HepG2 (cell line): ENCODE data around the gene MED28. TPM values are rescaled to one million over a fixed set of nuclear protein-coding genes. Genes with fewer than 3 reads are reported as not detected.

Experiments used
- ADNP ChIP-seq: sonication (generic); formaldehyde crosslinking; IDR thresholded peaks from 2 replicates; pipeline ENCODE4 v1.4.0; 2020; ENCODE audit warnings: missing genetic modification reagents
- DNMT3B ChIP-seq: conservative IDR thresholded peaks from 2 replicates; pipeline ENCODE4 v1.6.1; 2016; ENCODE audit warnings: missing biosample characterization, control low read depth
- FOXK1 ChIP-seq: sonication (generic); formaldehyde crosslinking; IDR thresholded peaks from 2 replicates; pipeline ENCODE4 v1.4.0; 2020; ENCODE audit warnings: low read depth, missing genetic modification reagents, borderline replicate concordance
- FOXK2 ChIP-seq: fragments of 450-650 bp; IDR thresholded peaks from 2 replicates; pipeline ENCODE4 v1.6.1; 2016
- GATAD1 ChIP-seq: IDR thresholded peaks from 2 replicates; pipeline ENCODE4 v1.6.1; 2016; ENCODE audit warnings: missing genetic modification reagents, missing compliant biosample characterization
- GTF2F1 ChIP-seq: fragments of 150-350 bp; IDR thresholded peaks from 2 replicates; pipeline ENCODE4 v1.6.1; 2014; ENCODE audit warnings: low read length
- HDAC1 ChIP-seq: sonication (generic); formaldehyde crosslinking; IDR thresholded peaks from 2 replicates; pipeline ENCODE4 v1.5.1; 2020; ENCODE audit warnings: mild to moderate bottlenecking, missing genetic modification reagents
- HMG20A ChIP-seq: IDR thresholded peaks from 2 replicates; pipeline ENCODE4 v1.6.1; 2016; ENCODE audit warnings: borderline replicate concordance
- HNF1B ChIP-seq: sonication (generic); formaldehyde crosslinking; IDR thresholded peaks from 2 replicates; pipeline ENCODE4 v1.5.1; 2020; ENCODE audit warnings: mild to moderate bottlenecking, moderate library complexity, missing genetic modification reagents
- HNRNPLL ChIP-seq: fragments of 200-400 bp; formaldehyde crosslinking; IDR thresholded peaks from 2 replicates; pipeline ENCODE4 v1.6.1; 2017; ENCODE audit warnings: mild to moderate bottlenecking, low read depth, low read length; ENCODE audit not compliant: poor library complexity, severe bottlenecking
- KDM3A ChIP-seq: IDR thresholded peaks from 2 replicates; pipeline ENCODE4 v1.6.1; 2018; ENCODE audit warnings: low read depth, missing compliant biosample characterization
- MAZ ChIP-seq, 2 experiments: sonication (generic) in 1 of 2; formaldehyde crosslinking in 1 of 2; IDR thresholded peaks; 2 replicates each; pipeline versions ENCODE4 v1.5.0 to v1.6.1; 2012 to 2020; ENCODE audit warnings: low read depth in 2 of 2, mild to moderate bottlenecking in 2 of 2, borderline replicate concordance in 1 of 2, improper control_type of control experiment in 1 of 2, low read length in 1 of 2, missing genetic modification reagents in 1 of 2, moderate library complexity in 1 of 2
- NFE2L1 ChIP-seq: sonication (generic); formaldehyde crosslinking; IDR thresholded peaks from 2 replicates; pipeline ENCODE4 v1.4.0; 2020; ENCODE audit warnings: missing genetic modification reagents, mild to moderate bottlenecking, borderline replicate concordance
- RELA ChIP-seq: sonication (generic); formaldehyde crosslinking; IDR thresholded peaks from 2 replicates; pipeline ENCODE4 v1.4.0; 2020; ENCODE audit warnings: missing genetic modification reagents
- STAT5B ChIP-seq: sonication (generic); formaldehyde crosslinking; IDR thresholded peaks from 2 replicates; pipeline ENCODE4 v1.4.0; 2020; ENCODE audit warnings: missing genetic modification reagents
- TFE3 ChIP-seq: IDR thresholded peaks from 2 replicates; pipeline ENCODE4 v1.6.1; 2016
- ZNF280D ChIP-seq: sonication (generic); formaldehyde crosslinking; IDR thresholded peaks from 2 replicates; pipeline ENCODE4 v1.5.1; 2020; ENCODE audit warnings: mild to moderate bottlenecking, missing genetic modification reagents
- ZNF44 ChIP-seq: sonication (generic); formaldehyde crosslinking; IDR thresholded peaks from 2 replicates; pipeline ENCODE4 v1.5.1; 2020; ENCODE audit warnings: mild to moderate bottlenecking, missing genetic modification reagents
- ZNF558 ChIP-seq: sonication (generic); formaldehyde crosslinking; IDR thresholded peaks from 2 replicates; pipeline ENCODE4 v1.9.0; 2022; ENCODE audit warnings: mild to moderate bottlenecking, missing genetic modification reagents, borderline replicate concordance
- ZNF740 ChIP-seq: sonication (generic); formaldehyde crosslinking; IDR thresholded peaks from 2 replicates; pipeline ENCODE4 v1.4.0; 2020; ENCODE audit warnings: missing genetic modification reagents
- polyA plus RNA-seq, 8 experiments: library from polyadenylated mRNA; depleted of rRNA in 3 of 8; stranded (reverse) in 7 of 8; unstranded in 1 of 8; fragments of >200 nt; fragmentation: Illumina TruSeq in 4 of 8; extraction: Trizol in 4 of 8; gene quantifications; 2 replicates each; pipeline versions ENCODE4 v1.2.1 to v1.2.3, GENCODE V29; 2011 to 2016; ENCODE audit warnings: low read depth in 4 of 8, missing spikeins in 1 of 8, mixed read lengths in 1 of 8; ENCODE audit not compliant: insufficient read depth in 1 of 8
- total RNA-seq, 5 experiments: library from RNA; depleted of rRNA; stranded (reverse); fragments of >200 nt; fragmentation: Illumina TruSeq; extraction: Trizol; gene quantifications; 2 replicates each; pipeline ENCODE4 v1.2.3, GENCODE V29; 2016; ENCODE audit warnings: low read depth in 1 of 5
- TF ChIP-seq, protein P1 (sequence below): sonication (generic); formaldehyde crosslinking; conservative IDR thresholded peaks from 2 replicates; pipeline ENCODE4 v1.5.0; 2020; ENCODE audit warnings: missing genetic modification reagents

MED28 gene
- total and polyA plus RNA-seq, 2 of the 13 experiments (the other 11 are each of a cell fraction or from before 2014, with no cell fraction given): 41.3 to 65.7 TPM

DNA sequence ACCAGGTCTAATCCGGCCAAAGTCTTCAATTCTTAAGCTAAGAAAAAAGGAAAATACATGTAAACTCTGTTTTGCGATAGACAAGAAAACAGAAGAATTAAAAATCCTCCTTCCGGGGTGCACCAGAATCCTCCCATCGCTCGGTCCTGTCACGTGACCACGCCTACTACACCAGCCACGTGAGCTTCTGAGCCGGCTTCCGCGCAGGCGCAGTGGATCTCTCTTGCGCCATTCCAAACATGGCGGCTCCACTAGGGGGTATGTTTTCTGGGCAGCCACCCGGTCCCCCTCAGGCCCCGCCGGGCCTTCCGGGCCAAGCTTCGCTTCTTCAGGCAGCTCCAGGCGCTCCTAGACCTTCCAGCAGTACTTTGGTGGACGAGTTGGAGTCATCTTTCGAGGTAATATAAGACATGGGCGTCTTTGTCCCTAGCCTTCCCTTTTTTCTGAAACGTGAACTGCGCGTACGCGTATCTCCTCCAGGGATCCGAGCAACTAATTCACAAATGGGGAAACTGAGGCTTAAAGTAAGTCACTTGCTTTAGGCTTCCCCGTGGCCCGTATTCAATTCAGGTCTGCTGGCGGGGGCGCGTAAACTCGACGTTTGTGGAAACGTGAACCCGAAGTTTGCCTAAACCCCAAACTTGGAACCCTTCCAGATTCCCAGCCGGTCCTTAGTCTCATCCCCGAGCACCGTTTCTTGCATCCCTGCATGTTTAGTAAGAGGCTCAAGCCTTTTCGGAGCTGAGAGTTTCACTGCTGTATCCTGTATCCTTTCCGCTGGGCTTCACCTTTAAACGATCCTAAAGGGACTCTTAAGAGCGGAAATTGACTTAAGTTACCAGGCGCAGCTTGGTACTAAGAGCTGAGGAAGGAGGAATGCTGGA, at the start of gene MED28 (continued):
- TF ChIP-seq, protein P1, sequence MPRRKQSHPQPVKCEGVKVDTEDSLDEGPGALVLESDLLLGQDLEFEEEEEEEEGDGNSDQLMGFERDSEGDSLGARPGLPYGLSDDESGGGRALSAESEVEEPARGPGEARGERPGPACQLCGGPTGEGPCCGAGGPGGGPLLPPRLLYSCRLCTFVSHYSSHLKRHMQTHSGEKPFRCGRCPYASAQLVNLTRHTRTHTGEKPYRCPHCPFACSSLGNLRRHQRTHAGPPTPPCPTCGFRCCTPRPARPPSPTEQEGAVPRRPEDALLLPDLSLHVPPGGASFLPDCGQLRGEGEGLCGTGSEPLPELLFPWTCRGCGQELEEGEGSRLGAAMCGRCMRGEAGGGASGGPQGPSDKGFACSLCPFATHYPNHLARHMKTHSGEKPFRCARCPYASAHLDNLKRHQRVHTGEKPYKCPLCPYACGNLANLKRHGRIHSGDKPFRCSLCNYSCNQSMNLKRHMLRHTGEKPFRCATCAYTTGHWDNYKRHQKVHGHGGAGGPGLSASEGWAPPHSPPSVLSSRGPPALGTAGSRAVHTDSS (CRISPR knock-in tag): no peak
- TF ChIP-seq ADNP: no peak
- TF ChIP-seq NFE2L1 (CRISPR knock-in tag): no peak
- 0 out of 2 replicates have a peak, but pooled peaks have one; percentile 50 for TF ChIP-seq ZNF44 (CRISPR knock-in tag)
- TF ChIP-seq GTF2F1: peak; percentile 93; the same call in 1 of the 2 replicates
- TF ChIP-seq HNRNPLL: peak; percentile 45
- TF ChIP-seq MAZ (IDR thresholded peaks at IDR 0.05; ENCODE audit: borderline replicate concordance, low read depth, low read length): no peak
- no peak for TF ChIP-seq MAZ (CRISPR knock-in tag; IDR thresholded peaks at IDR 0.05; ENCODE audit: low read depth)
- peak; percentile 96 for TF ChIP-seq TFE3 (CRISPR knock-in tag)
- peak; percentile 95 for TF ChIP-seq GATAD1
- TF ChIP-seq ZNF740 (CRISPR knock-in tag): no peak
- TF ChIP-seq HMG20A (CRISPR knock-in tag): no peak
- TF ChIP-seq FOXK2: peak; percentile 10; the same call in 1 of the 2 replicates
- no peak for TF ChIP-seq KDM3A (CRISPR knock-in tag)
- no peak for TF ChIP-seq STAT5B (CRISPR knock-in tag)
- TF ChIP-seq RELA (CRISPR knock-in tag): no peak
- TF ChIP-seq DNMT3B (CRISPR knock-in tag): no peak
- TF ChIP-seq ZNF558 (CRISPR knock-in tag): no peak
- TF ChIP-seq FOXK1 (CRISPR knock-in tag): peak; percentile 76; the same call in 1 of the 2 replicates
- peak; percentile 63; the same call in 1 of the 2 replicates for TF ChIP-seq HDAC1 (CRISPR knock-in tag)
- TF ChIP-seq ZNF280D (CRISPR knock-in tag): no peak
- peak; percentile 41; the same call in 1 of the 2 replicates for TF ChIP-seq HNF1B (CRISPR knock-in tag)
